ENCODE data around the gene GPC6.
A peak's percentile ranks its signal among the peaks of the same experiment; 100 is the strongest.

Gene GPC6

DNA sequence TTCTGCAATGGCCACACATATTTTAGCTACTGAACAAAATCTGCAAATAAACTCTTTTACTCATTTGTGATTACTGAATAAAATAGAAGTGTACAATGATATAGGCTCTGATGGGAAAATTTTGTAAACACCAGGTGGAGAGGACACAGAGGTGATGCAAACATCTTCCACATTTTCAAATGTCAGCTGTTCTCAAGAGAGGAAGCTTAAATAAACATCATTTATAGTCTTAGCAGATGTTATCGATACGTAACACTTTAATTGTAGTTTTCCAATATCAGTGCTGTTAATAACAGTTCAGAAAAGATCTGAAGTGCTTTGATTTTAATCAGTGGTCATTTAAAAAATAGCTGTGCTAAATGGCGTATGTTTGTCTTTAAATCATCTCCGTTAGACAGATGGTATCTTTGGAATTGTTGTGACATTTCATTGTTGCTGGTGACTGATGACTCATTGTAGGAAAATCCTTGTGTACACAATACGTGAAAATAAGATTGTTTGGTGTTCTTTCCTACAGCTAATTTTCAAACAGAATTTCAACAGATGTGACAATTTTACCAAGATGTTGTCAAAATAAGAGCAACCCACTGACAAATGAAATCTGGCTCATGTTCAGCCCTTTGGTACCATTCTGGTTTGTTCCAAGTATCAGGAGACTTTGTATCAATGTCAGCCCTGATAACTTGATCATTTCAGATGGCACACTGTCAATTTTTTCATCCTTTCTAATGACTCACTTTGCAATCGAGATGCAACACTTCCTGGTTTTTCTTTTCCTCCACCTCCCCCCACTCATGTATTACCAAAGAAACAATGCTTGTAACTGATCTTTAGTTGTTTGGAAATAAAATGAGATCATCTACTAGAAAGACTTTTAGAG is 736.9 kb downstream of the GPC6 start (continued):
- TF ChIP-seq, protein P1, sequence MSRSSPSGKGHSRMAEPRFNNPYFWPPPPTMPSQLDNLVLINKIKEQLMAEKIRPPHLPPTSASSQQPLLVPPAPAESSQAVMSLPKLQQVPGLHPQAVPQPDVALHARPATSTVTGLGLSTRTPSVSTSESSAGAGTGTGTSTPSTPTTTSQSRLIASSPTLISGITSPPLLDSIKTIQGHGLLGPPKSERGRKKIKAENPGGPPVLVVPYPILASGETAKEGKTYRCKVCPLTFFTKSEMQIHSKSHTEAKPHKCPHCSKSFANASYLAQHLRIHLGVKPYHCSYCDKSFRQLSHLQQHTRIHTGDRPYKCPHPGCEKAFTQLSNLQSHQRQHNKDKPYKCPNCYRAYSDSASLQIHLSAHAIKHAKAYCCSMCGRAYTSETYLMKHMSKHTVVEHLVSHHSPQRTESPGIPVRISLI (tag by site-specific recombination; IDR thresholded peaks at IDR 0.05), result peak; percentile 46; the same call in 1 of the 2 replicates
- 0 out of 2 replicates have a peak, but pooled peaks have one; percentile 5 for TF ChIP-seq PRDM1 (tag by site-specific recombination; IDR thresholded peaks at IDR 0.05)

DNA sequence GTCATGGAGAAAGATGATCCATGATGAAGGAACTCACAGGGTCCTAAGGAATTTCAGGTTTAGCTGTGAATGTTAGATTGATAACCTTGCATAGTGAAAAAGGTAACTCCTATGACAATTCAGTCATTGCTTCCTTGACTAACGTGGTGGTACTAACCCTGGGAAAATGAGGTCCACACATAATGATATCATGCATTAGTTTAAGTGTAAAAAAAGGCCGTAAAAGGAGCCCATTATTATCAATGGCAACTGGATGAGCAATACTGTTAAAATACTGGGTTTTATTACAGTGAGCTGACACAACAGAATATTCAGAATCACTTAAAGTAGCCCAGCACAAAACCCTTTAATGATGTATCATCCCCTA is 737.5 kb downstream of the GPC6 start:
- H3K9me3 ChIP-seq (ENCODE audit: control insufficient read depth, insufficient read depth, low read depth, low read length), result no peaks in the 10 kb centered on the region
- no peaks in the 10 kb centered on the region for H3K36me3 ChIP-seq (ENCODE audit: control insufficient read depth in 2 of 2, insufficient read depth in 1 of 2, low read length in 2 of 2)
- ChIA-PET CTCF (interaction anchor here (0.6 kb wide), 1 partner anchor 44 kb away, joined by 3 read pairs; no protein-coding TSS in a partner anchor), POLR2A (no interaction called here)
- no peak overlapping the region for H3K4me3 ChIP-seq (ENCODE audit: low read depth, low read length)
- no peaks in the 10 kb centered on the region for H3K4me1 ChIP-seq (ENCODE audit: control insufficient read depth, insufficient read depth, low read length)
- H3K27ac ChIP-seq (ENCODE audit: extremely low read depth, low read depth, low read length), result no peak overlapping the region
- no peak for TF ChIP-seq GFI1B (tag by site-specific recombination; IDR thresholded peaks at IDR 0.05)
- no peak for TF ChIP-seq ZNF623 (tag by site-specific recombination; IDR thresholded peaks at IDR 0.05)
- TF ChIP-seq ZNF324 (tag by site-specific recombination; IDR thresholded peaks at IDR 0.05), result 0 out of 2 replicates have a peak, but pooled peaks have one; percentile 30
- 0 out of 2 replicates have a peak, but pooled peaks have one; percentile 7 for TF ChIP-seq ZNF24 (tag by site-specific recombination; IDR thresholded peaks at IDR 0.05)
- peak; percentile 36; the same call in 1 of the 2 replicates for TF ChIP-seq ZNF394 (tag by site-specific recombination; IDR thresholded peaks at IDR 0.05; ENCODE audit: borderline replicate concordance)
- TF ChIP-seq, protein P2, sequence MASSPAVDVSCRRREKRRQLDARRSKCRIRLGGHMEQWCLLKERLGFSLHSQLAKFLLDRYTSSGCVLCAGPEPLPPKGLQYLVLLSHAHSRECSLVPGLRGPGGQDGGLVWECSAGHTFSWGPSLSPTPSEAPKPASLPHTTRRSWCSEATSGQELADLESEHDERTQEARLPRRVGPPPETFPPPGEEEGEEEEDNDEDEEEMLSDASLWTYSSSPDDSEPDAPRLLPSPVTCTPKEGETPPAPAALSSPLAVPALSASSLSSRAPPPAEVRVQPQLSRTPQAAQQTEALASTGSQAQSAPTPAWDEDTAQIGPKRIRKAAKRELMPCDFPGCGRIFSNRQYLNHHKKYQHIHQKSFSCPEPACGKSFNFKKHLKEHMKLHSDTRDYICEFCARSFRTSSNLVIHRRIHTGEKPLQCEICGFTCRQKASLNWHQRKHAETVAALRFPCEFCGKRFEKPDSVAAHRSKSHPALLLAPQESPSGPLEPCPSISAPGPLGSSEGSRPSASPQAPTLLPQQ (tag by site-specific recombination; IDR thresholded peaks at IDR 0.05), result 0 out of 2 replicates have a peak, but pooled peaks have one; percentile 14
- TF ChIP-seq ZEB2 (tag by site-specific recombination; IDR thresholded peaks at IDR 0.05), result 0 out of 2 replicates have a peak, but pooled peaks have one; percentile 42

DNA sequence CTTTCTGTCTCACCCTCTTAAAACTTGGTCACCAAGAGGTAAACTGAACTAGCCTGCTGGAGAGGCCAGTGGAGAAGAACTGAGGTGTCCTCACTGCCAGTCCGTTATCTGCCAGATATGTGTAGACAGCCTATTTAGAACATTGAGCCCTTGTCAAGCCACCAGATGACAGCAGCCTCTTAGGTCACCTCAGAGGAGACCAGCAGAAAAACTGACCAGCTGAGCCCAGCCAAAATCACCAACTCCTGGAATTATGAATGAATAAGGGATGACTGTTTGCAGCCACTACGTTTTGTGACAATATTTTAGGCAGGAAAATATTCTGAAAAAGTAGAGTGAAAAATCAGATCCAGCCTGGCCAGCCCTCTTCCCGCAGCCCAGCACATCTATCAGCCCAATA is 739.0 kb downstream of the GPC6 start:
- TF ChIP-seq TRIM28 (IDR thresholded peaks at IDR 0.05; ENCODE audit: borderline replicate concordance, low read length) (0 out of 2 replicates have a peak, but pooled peaks have one; percentile 11), SETDB1 (IDR thresholded peaks at IDR 0.05; ENCODE audit: insufficient read length, low read length) (peak; percentile 31)
- TF ChIP-seq, protein P3, sequence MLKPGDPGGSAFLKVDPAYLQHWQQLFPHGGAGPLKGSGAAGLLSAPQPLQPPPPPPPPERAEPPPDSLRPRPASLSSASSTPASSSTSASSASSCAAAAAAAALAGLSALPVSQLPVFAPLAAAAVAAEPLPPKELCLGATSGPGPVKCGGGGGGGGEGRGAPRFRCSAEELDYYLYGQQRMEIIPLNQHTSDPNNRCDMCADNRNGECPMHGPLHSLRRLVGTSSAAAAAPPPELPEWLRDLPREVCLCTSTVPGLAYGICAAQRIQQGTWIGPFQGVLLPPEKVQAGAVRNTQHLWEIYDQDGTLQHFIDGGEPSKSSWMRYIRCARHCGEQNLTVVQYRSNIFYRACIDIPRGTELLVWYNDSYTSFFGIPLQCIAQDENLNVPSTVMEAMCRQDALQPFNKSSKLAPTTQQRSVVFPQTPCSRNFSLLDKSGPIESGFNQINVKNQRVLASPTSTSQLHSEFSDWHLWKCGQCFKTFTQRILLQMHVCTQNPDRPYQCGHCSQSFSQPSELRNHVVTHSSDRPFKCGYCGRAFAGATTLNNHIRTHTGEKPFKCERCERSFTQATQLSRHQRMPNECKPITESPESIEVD (tag by site-specific recombination; IDR thresholded peaks at IDR 0.05), result no peak
- Histone ChIP-seq H3K9me3 (ENCODE audit: control insufficient read depth, insufficient read depth, low read depth, low read length) (no peaks in the 10 kb centered on the region), H3K4me3 (ENCODE audit: low read depth, low read length) (no peak overlapping the region), H3K36me3 (ENCODE audit: control insufficient read depth in 2 of 2, insufficient read depth in 1 of 2, low read length in 2 of 2) (no peaks in the 10 kb centered on the region), H3K4me1 (ENCODE audit: control insufficient read depth, insufficient read depth, low read length) (no peaks in the 10 kb centered on the region), H3K27ac (ENCODE audit: extremely low read depth, low read depth, low read length) (no peak overlapping the region)
- ChIA-PET CTCF (interaction anchor here (0.8 kb wide), 1 partner anchor 11 kb away, joined by 3 read pairs; no protein-coding TSS in a partner anchor), POLR2A (no interaction called here)

DNA sequence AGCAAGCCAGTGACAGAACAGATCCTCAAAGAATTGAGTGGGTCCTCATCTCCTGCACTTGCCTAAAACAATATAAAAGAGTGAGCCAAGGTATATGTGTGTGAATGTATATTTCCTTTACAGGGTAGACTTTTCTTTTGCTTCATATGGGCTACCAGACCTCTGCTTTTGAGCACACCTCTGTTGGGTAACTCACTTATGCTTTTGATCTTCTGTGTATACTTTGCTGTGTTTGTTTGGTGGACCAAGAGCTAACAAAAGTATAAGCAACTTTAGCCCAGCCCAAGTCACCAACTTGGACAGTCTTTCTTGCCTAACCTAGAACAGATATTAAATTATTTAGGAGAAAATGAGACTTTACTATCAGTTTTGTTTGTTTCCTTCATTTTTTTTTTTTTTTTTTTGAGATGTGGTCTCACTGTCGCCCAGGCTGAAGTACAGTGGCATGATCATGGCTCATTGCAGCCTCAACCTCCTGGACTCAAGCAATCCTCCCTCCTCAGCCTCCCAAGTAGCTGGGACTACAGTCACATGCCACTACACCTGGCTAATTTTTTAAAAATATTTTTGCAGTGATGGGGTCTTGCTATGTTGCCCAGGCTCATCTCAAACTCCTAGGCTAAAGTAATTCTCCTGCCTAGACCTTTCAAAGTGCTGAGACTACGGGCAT is 739.8 kb downstream of the GPC6 start:
- ChIA-PET CTCF (no interaction called here), POLR2A (no interaction called here)
- TF ChIP-seq KLF9 (tag by site-specific recombination; IDR thresholded peaks at IDR 0.05; ENCODE audit: low read depth) (no peak), ZNF391 (tag by site-specific recombination; IDR thresholded peaks at IDR 0.05; ENCODE audit: borderline replicate concordance, low read depth) (no peak), ZXDB (tag by site-specific recombination; IDR thresholded peaks at IDR 0.05) (no peak)
- TF ChIP-seq, protein P4, sequence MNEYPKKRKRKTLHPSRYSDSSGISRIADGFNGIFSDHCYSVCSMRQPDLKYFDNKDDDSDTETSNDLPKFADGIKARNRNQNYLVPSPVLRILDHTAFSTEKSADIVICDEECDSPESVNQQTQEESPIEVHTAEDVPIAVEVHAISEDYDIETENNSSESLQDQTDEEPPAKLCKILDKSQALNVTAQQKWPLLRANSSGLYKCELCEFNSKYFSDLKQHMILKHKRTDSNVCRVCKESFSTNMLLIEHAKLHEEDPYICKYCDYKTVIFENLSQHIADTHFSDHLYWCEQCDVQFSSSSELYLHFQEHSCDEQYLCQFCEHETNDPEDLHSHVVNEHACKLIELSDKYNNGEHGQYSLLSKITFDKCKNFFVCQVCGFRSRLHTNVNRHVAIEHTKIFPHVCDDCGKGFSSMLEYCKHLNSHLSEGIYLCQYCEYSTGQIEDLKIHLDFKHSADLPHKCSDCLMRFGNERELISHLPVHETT (tag by site-specific recombination; IDR thresholded peaks at IDR 0.05), result no peak
- Histone ChIP-seq H3K4me1 (ENCODE audit: control insufficient read depth, insufficient read depth, low read length) (no peaks in the 10 kb centered on the region), H3K9me3 (ENCODE audit: control insufficient read depth, insufficient read depth, low read depth, low read length) (no peaks in the 10 kb centered on the region), H3K4me3 (ENCODE audit: low read depth, low read length) (no peak overlapping the region), H3K27ac (ENCODE audit: extremely low read depth, low read depth, low read length) (no peak overlapping the region), H3K36me3 (ENCODE audit: control insufficient read depth in 2 of 2, insufficient read depth in 1 of 2, low read length in 2 of 2) (no peaks in the 10 kb centered on the region)
